H9 (cell line): ENCODE data around the gene PHF12. TPM values are rescaled to one million over a fixed set of nuclear protein-coding genes. Genes with fewer than 3 reads are reported as not detected.
A peak's percentile ranks its signal among the peaks of the same experiment; 100 is the strongest.

ENCODE experiments used
- DNase-seq: peaks from one replicate; pipeline ENCODE4 v3.0.0-alpha.2; 2017
- H2AFZ ChIP-seq: one replicate; pipeline ENCODE4 v1.6.1; 2013; ENCODE audit warnings: mild to moderate bottlenecking, low read length, control low read depth, moderate library complexity
- H2AK5ac ChIP-seq: 2 replicates; pipeline ENCODE4 v1.6.1; 2013; ENCODE audit warnings: low read length, control low read depth, mixed read lengths; ENCODE audit not compliant: insufficient read length
- H2BK120ac ChIP-seq: one replicate; pipeline ENCODE4 v1.6.1; 2013; ENCODE audit warnings: low read depth, mild to moderate bottlenecking, low read length, control low read depth, inconsistent platforms; ENCODE audit not compliant: poor library complexity, severe bottlenecking
- H2BK12ac ChIP-seq: 2 replicates; pipeline ENCODE4 v1.6.1; 2013; ENCODE audit warnings: low read length, control low read depth, mixed read lengths, low read depth; ENCODE audit not compliant: insufficient read length
- H2BK15ac ChIP-seq: 2 replicates; pipeline ENCODE4 v1.6.1; 2013; ENCODE audit warnings: low read depth, low read length, control low read depth
- H2BK20ac ChIP-seq: one replicate; pipeline ENCODE4 v1.6.1; 2013; ENCODE audit warnings: low read depth, mild to moderate bottlenecking, low read length, control low read depth, inconsistent platforms; ENCODE audit not compliant: poor library complexity, severe bottlenecking
- H2BK5ac ChIP-seq: 2 replicates; pipeline ENCODE4 v1.6.1; 2013; ENCODE audit warnings: low read length, control low read depth, mixed read lengths; ENCODE audit not compliant: insufficient read length
- H3K14ac ChIP-seq: 2 replicates; pipeline ENCODE4 v1.6.1; 2013; ENCODE audit warnings: low read length, control low read depth; ENCODE audit not compliant: insufficient read depth
- H3K18ac ChIP-seq: 2 replicates; pipeline ENCODE4 v1.6.1; 2013; ENCODE audit warnings: low read depth, mild to moderate bottlenecking, mixed read lengths, low read length, control low read depth; ENCODE audit not compliant: insufficient read length
- H3K23ac ChIP-seq: 2 replicates; pipeline ENCODE4 v1.6.1; 2013; ENCODE audit warnings: low read length, control low read depth, mixed read lengths, low read depth; ENCODE audit not compliant: insufficient read length
- H3K23me2 ChIP-seq: 2 replicates; pipeline ENCODE4 v1.6.1; 2013; ENCODE audit warnings: low read depth, mild to moderate bottlenecking, mixed read lengths, low read length, control low read depth; ENCODE audit not compliant: insufficient read length, poor library complexity, severe bottlenecking
- H3K27ac ChIP-seq: 2 replicates; pipeline ENCODE4 v1.5.1; 2013; ENCODE audit warnings: low read length, control low read depth, mixed read lengths, low read depth; ENCODE audit not compliant: insufficient read length
- H3K27me3 ChIP-seq: 2 replicates; pipeline ENCODE4 v1.6.1; 2013; ENCODE audit warnings: low read length, control low read depth, inconsistent platforms; ENCODE audit not compliant: insufficient read depth
- H3K4ac ChIP-seq: 2 replicates; pipeline ENCODE4 v1.6.1; 2013; ENCODE audit warnings: low read depth, mild to moderate bottlenecking, control low read depth, inconsistent platforms, low read length, moderate library complexity
- H3K4me1 ChIP-seq: 2 replicates; pipeline ENCODE4 v1.6.1; 2013; ENCODE audit warnings: low read length, control low read depth, inconsistent platforms; ENCODE audit not compliant: insufficient read depth
- H3K4me2 ChIP-seq: 2 replicates; pipeline ENCODE4 v1.6.1; 2013; ENCODE audit warnings: low read length, control low read depth, mixed read lengths; ENCODE audit not compliant: insufficient read length, insufficient read depth
- H3K56ac ChIP-seq: 2 replicates; pipeline ENCODE4 v1.6.1; 2013; ENCODE audit warnings: low read depth, mild to moderate bottlenecking, mixed read lengths, low read length, control low read depth; ENCODE audit not compliant: insufficient read length
- H3K79me1 ChIP-seq: 2 replicates; pipeline ENCODE4 v1.6.1; 2013; ENCODE audit warnings: low read depth, mild to moderate bottlenecking, moderate library complexity, low read length, control low read depth, inconsistent platforms; ENCODE audit not compliant: insufficient read depth, poor library complexity, severe bottlenecking
- H3K79me2 ChIP-seq: 2 replicates; pipeline ENCODE4 v1.6.1; 2013; ENCODE audit warnings: low read length, control low read depth, inconsistent platforms; ENCODE audit not compliant: insufficient read depth
- H3K9ac ChIP-seq: 2 replicates; pipeline ENCODE4 v1.6.1; 2013; ENCODE audit warnings: low read length, control low read depth, mixed read lengths; ENCODE audit not compliant: insufficient read length; ENCODE audit errors: extremely low read depth
- H3K9me3 ChIP-seq: one replicate; pipeline ENCODE4 v1.6.1; 2013; ENCODE audit warnings: low read depth, low read length, inconsistent platforms; ENCODE audit not compliant: control insufficient read depth
- H3T11ph ChIP-seq: one replicate; pipeline ENCODE4 v1.6.1; 2013; ENCODE audit warnings: mild to moderate bottlenecking, low read length, control low read depth, inconsistent platforms
- H4K20me1 ChIP-seq: one replicate; pipeline ENCODE4 v1.6.1; 2013; ENCODE audit not compliant: control insufficient read depth, insufficient read length, insufficient read depth
- H4K5ac ChIP-seq: 2 replicates; pipeline ENCODE4 v1.6.1; 2013; ENCODE audit warnings: low read depth, mild to moderate bottlenecking, mixed read lengths, low read length, control low read depth; ENCODE audit not compliant: insufficient read length
- H4K8ac ChIP-seq: replicated peaks from 2 replicates; pipeline ENCODE4 v1.6.1; 2013; ENCODE audit warnings: low read length, control low read depth, mixed read lengths, low read depth; ENCODE audit not compliant: insufficient read length
- H4K91ac ChIP-seq: 2 replicates; pipeline ENCODE4 v1.6.1; 2013; ENCODE audit warnings: low read depth, mild to moderate bottlenecking, moderate library complexity, mixed read lengths, low read length, control low read depth; ENCODE audit not compliant: insufficient read length
- H3K27ac Mint-ChIP-seq, 3 experiments: 2 replicates in 2 of 3; 3 replicates in 1 of 3; pipeline ENCODE4 v1.8.0; 2020 to 2021; ENCODE audit warnings: mixed read lengths in 3 of 3, mild to moderate bottlenecking in 1 of 3, moderate library complexity in 1 of 3
- H3K27me3 Mint-ChIP-seq: 2 replicates; pipeline ENCODE4 v1.8.0; 2021; ENCODE audit warnings: low read depth, mild to moderate bottlenecking, moderate library complexity, mixed read lengths
- H3K36me3 Mint-ChIP-seq, 3 experiments: 2 replicates in 2 of 3; 3 replicates in 1 of 3; pipeline ENCODE4 v1.8.0; 2020 to 2021; ENCODE audit warnings: low read depth in 3 of 3, mixed read lengths in 3 of 3; ENCODE audit not compliant: insufficient read depth in 1 of 3
- H3K4me1 Mint-ChIP-seq, 2 experiments: 2 replicates each; pipeline ENCODE4 v1.8.0; 2020; ENCODE audit warnings: mixed read lengths in 2 of 2
- H3K4me3 Mint-ChIP-seq, 2 experiments: 2 replicates in 1 of 2; 3 replicates in 1 of 2; pipeline ENCODE4 v1.8.0; 2020 to 2021; ENCODE audit warnings: mild to moderate bottlenecking in 2 of 2, mixed read lengths in 2 of 2, moderate library complexity in 1 of 2
- H3K9me3 Mint-ChIP-seq, 2 experiments: 2 replicates in 1 of 2; 3 replicates in 1 of 2; pipeline ENCODE4 v1.8.0; 2020; ENCODE audit warnings: mild to moderate bottlenecking in 2 of 2, mixed read lengths in 2 of 2, moderate library complexity in 1 of 2
- CTCF ChIP-seq: fragments of 200-600 bp; sonication (generic); conservative IDR thresholded peaks from 3 replicates; pipeline ENCODE4 v1.8.0; 2021; ENCODE audit warnings: antibody characterized with exemption, mild to moderate bottlenecking
- total RNA-seq: library from RNA; stranded (reverse); gene quantifications from 2 replicates; pipeline ENCODE4 v1.2.1, GENCODE V29; 2021

The PHF12 gene
- total RNA-seq, 1 experiment from 2014 or later, result 62.1 TPM

DNA sequence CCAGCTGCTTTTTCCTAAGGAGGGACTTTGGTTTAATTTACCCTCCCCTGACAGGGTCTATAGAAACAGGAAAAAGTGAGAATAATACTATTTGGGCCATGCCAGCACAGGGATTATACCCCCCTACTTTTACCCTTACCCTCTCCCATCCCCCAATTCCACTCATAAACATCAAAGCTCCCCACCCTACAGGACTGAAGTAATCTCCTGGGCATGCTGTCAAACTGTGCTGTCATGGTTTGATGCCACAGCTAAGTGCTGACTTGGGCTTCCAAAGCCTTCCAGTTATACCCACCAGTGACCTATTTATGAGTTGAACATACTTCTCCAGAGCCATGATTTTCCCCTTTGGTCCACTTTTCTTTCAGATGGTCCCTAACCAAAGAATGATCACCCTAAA lies 12.8 kb downstream of the PHF12 start:
- Histone ChIP-seq H4K5ac (no peak overlapping the region), H3K23ac (no peak overlapping the region), H3K14ac (no peak overlapping the region), H2BK5ac (no peak overlapping the region), H3K4me2 (no peak overlapping the region), H3K79me2 (peaks cover 53% of the 10 kb centered on the region; the same call in 1 of the 2 replicates), H2BK15ac (no peak overlapping the region), H3K4me1 (peaks cover 9% of the 10 kb centered on the region; the same call in 1 of the 2 replicates), H2BK20ac (no peak overlapping the region), H2BK12ac (no peak overlapping the region), H4K91ac (no peak overlapping the region), H2BK120ac (no peak overlapping the region), H3K9me3 (no peaks in the 10 kb centered on the region), H4K20me1 (no peaks in the 10 kb centered on the region), H3K23me2 (no peaks in the 10 kb centered on the region), H3K4ac (no peak overlapping the region), H3K9ac (no peak overlapping the region), H3K18ac (no peak overlapping the region), H2AK5ac (no peak overlapping the region), H2AFZ (no peak overlapping the region), H3K56ac (no peak overlapping the region), H3K27me3 (no peaks in the 10 kb centered on the region), H3T11ph (no peak overlapping the region), H4K8ac (no peak overlapping the region), H3K79me1 (peaks cover 15% of the 10 kb centered on the region), H3K27ac (no peak overlapping the region)
- Mint-ChIP-seq H3K27me3 (no peaks in the 10 kb centered on the region), H3K9me3 (no peaks in the 10 kb centered on the region), H3K4me1 (peaks cover 46 to 48% of the 10 kb centered on the region in 2 experiments), H3K36me3 (peaks cover 7 to 30% (median 28%) of the 10 kb centered on the region in 3 experiments; a peak in 6 of 7 replicates), H3K4me3 (no peak overlapping the region), H3K27ac (peak overlapping the region in 1 of 3 experiments; percentile 35; a peak in 2 of 7 replicates)
- DNase-seq, result no peak
- TF ChIP-seq CTCF, result no peak
